NCI-H2196 treated with DMSO at 0.1 percent for 48 hours (cell line): ENCODE results near the gene CXCL1.

ENCODE experiments used
- DNase-seq: peaks from one replicate; lab custom pipeline; 2025; ENCODE audit not compliant: unreplicated experiment; lab: John Stamatoyannopoulos, UW

The CXCL1 gene

GRCh38 chr4:73851293-73851692 lies 17.9 kb upstream of the CXCL1 start:
- DNase-seq: no peak

- DNase-seq: no peak
Measured at GRCh38 chr4:73852771-73853170, 16.4 kb upstream of the CXCL1 start.

GRCh38 chr4:73853246-73853704 lies 15.9 kb upstream of the CXCL1 start, which contains the start of gene PF4V1:
Gene PF4V1, plus strand, starts transcription at chr4:73853296. Its CDS starts 67 bp downstream, at chr4:73853363.
- DNase-seq: no peak

- no peak for DNase-seq
Measured at GRCh38 chr4:73853718-73854473, 15.3 kb upstream of the CXCL1 start.

GRCh38 chr4:73855406-73855805 lies 13.8 kb upstream of the CXCL1 start:
- DNase-seq: no peak

- DNase-seq: no peak
Measured at GRCh38 chr4:73856518-73856917, 12.7 kb upstream of the CXCL1 start.

- DNase-seq: no peak
Measured at GRCh38 chr4:73859614-73860088, 9.5 kb upstream of the CXCL1 start.

GRCh38 chr4:73860181-73860580 lies 9.0 kb upstream of the CXCL1 start:
- no peak for DNase-seq

GRCh38 chr4:73860917-73861316 lies 8.3 kb upstream of the CXCL1 start:
- no peak for DNase-seq

GRCh38 chr4:73862322-73862721 lies 6.9 kb upstream of the CXCL1 start:
- DNase-seq: no peak

- DNase-seq: no peak
Measured at GRCh38 chr4:73864365-73864764, 4.8 kb upstream of the CXCL1 start.

- DNase-seq: no peak
Measured at GRCh38 chr4:73864961-73865360, 4.2 kb upstream of the CXCL1 start.

- no peak for DNase-seq
Measured at GRCh38 chr4:73865431-73866096, 3.6 kb upstream of the CXCL1 start.

- no peak for DNase-seq
Measured at GRCh38 chr4:73866246-73866645, 2.9 kb upstream of the CXCL1 start.

GRCh38 chr4:73867783-73868182 lies 1.4 kb upstream of the CXCL1 start:
- no peak for DNase-seq

GRCh38 chr4:73868206-73869129 lies 725 bp upstream of the CXCL1 start:
- DNase-seq: no peak

GRCh38 chr4:73870260-73870659 lies 1.1 kb downstream of the CXCL1 start:
- no peak for DNase-seq

GRCh38 chr4:73870768-73871167 lies 1.6 kb downstream of the CXCL1 start:
- DNase-seq: no peak

GRCh38 chr4:73871511-73872310 lies 2.5 kb downstream of the CXCL1 start:
- DNase-seq: no peak

- DNase-seq: no peak
Measured at GRCh38 chr4:73872316-73873108, 3.3 kb downstream of the CXCL1 start.
